GM18870 (cell line): Measurements from ENCODE around the gene P4HTM.
A peak's percentile ranks its signal among the peaks of the same experiment; 100 is the strongest.
"Not testable (repeated sequence)": the region's sequence is repeated elsewhere in the genome, so short reads cannot be mapped to it uniquely, and the experiment has no call there.

ENCODE experiments used
- ATAC-seq: cut with Tn5 transposase; IDR thresholded peaks from one replicate; pipeline ENCODE4 v1.9.1; 2021; ENCODE audit warnings: moderate library complexity; ENCODE audit not compliant: unreplicated experiment

The P4HTM gene

GRCh38 chr3:49007771-49008528 is 17.9 kb downstream of the P4HTM start:
- peak; percentile 16 for ATAC-seq

- ATAC-seq, result not testable (repeated sequence)
Measured at GRCh38 chr3:49008627-49009026, 18.6 kb downstream of the P4HTM start.

- ATAC-seq, result no peak
Measured at GRCh38 chr3:49009396-49009795, 19.4 kb downstream of the P4HTM start.

- ATAC-seq, result no peak
Measured at GRCh38 chr3:49012441-49013017, 22.5 kb downstream of the P4HTM start.

- no peak for ATAC-seq
Measured at GRCh38 chr3:49013113-49013737, 23.2 kb downstream of the P4HTM start.

- ATAC-seq, result no peak
Measured at GRCh38 chr3:49013738-49014660, 24.0 kb downstream of the P4HTM start.

- no peak for ATAC-seq
Measured at GRCh38 chr3:49015072-49015471, 25.0 kb downstream of the P4HTM start.

GRCh38 chr3:49015765-49016164 is 25.7 kb downstream of the P4HTM start:
- ATAC-seq, result no peak

- no peak for ATAC-seq
Measured at GRCh38 chr3:49016414-49017228, 26.6 kb downstream of the P4HTM start.

GRCh38 chr3:49017229-49017970 is 27.4 kb downstream of the P4HTM start:
- ATAC-seq, result no peak

GRCh38 chr3:49017971-49018706 is 28.1 kb downstream of the P4HTM start, which contains the start of gene DALRD3:
DALRD3 (minus strand) TSS chr3:49018580; CDS start chr3:49018564, 16 bp downstream.
- ATAC-seq, result no peak

- no peak for ATAC-seq
Measured at GRCh38 chr3:49018707-49019006, 28.6 kb downstream of the P4HTM start.

GRCh38 chr3:49019941-49020329 is 29.9 kb downstream of the P4HTM start:
- ATAC-seq, result no peak

GRCh38 chr3:49020330-49021212 is 30.5 kb downstream of the P4HTM start:
- peak; percentile 1 for ATAC-seq

- peak; percentile 47 for ATAC-seq
Measured at GRCh38 chr3:49021213-49021812, 31.3 kb downstream of the P4HTM start.

- peak; percentile 55 for ATAC-seq
Measured at GRCh38 chr3:49021813-49022687, 32.0 kb downstream of the P4HTM start, which contains the start of gene NDUFAF3. NDUFAF3 (plus strand) TSS chr3:49022121; CDS start chr3:49022145, 24 bp downstream.
